EH (cell line): ENCODE results near the gene ESYT1.

ENCODE experiments used
- DNase-seq: peaks from one replicate; pipeline ENCODE4 v3.0.0-alpha.2; 2015; ENCODE audit warnings: low read depth

The ESYT1 gene

GRCh38 chr12:56188131-56188777 lies 60.2 kb downstream of the ESYT1 start:
- DNase-seq: peak; percentile 40

GRCh38 chr12:56188778-56189098 lies 60.7 kb downstream of the ESYT1 start:
- no peak for DNase-seq

GRCh38 chr12:56189099-56189917 lies 61.2 kb downstream of the ESYT1 start, which contains the start of gene SMARCC2:
Gene SMARCC2, minus strand, starts transcription at chr12:56189483. Its CDS starts 22 bp downstream, at chr12:56189461.
- DNase-seq: peak; percentile 90

- DNase-seq: peak; percentile 85
These were observed 62.0 kb downstream of the ESYT1 start for GRCh38 chr12:56189918-56190694.

GRCh38 chr12:56190695-56191155 lies 62.7 kb downstream of the ESYT1 start:
- peak; percentile 47 for DNase-seq

GRCh38 chr12:56192582-56192981 lies 64.5 kb downstream of the ESYT1 start:
- DNase-seq: no peak

- DNase-seq: peak; percentile 84
These were observed 65.0 kb downstream of the ESYT1 start for GRCh38 chr12:56193025-56193578.
